Adipocyte (in vitro differentiated cells): ENCODE measurements around the gene POU2AF2.
"Not testable (repeated sequence)": the region's sequence is repeated elsewhere in the genome, so short reads cannot be mapped to it uniquely, and the experiment has no call there.

Source experiments
- DNase-seq: peaks from one replicate; pipeline ENCODE4 v3.0.0-alpha.2; 2015; ENCODE audit warnings: low read depth
- H3K27me3 ChIP-seq: replicated peaks from 2 replicates; pipeline ENCODE4 v1.7.0; 2013; ENCODE audit warnings: mild to moderate bottlenecking, low read length, moderate library complexity; ENCODE audit not compliant: control insufficient read depth, insufficient read depth
- H3K36me3 ChIP-seq: 2 replicates; pipeline ENCODE4 v1.7.0; 2013; ENCODE audit warnings: low read length, mild to moderate bottlenecking, moderate library complexity; ENCODE audit not compliant: control insufficient read depth, insufficient read depth, severe bottlenecking
- H3K4me1 ChIP-seq: 2 replicates; pipeline ENCODE4 v1.7.0; 2013; ENCODE audit warnings: mild to moderate bottlenecking, low read length, moderate library complexity; ENCODE audit not compliant: control insufficient read depth, insufficient read depth
- H3K4me3 ChIP-seq: 2 replicates; pipeline ENCODE4 v1.7.0; 2013; ENCODE audit warnings: mild to moderate bottlenecking, low read length, moderate library complexity
- H3K9ac ChIP-seq: 2 replicates; pipeline ENCODE4 v1.7.0; 2013; ENCODE audit warnings: mild to moderate bottlenecking, low read length, moderate library complexity
- H3K9me3 ChIP-seq: 2 replicates; pipeline ENCODE4 v1.7.0; 2013; ENCODE audit warnings: mild to moderate bottlenecking, low read length, moderate library complexity; ENCODE audit not compliant: control insufficient read depth

The POU2AF2 gene

GRCh38 chr11:111292408-111292807 is 46.9 kb downstream of the POU2AF2 start:
- H3K4me1 ChIP-seq, H3K4me3 ChIP-seq, H3K27me3 ChIP-seq: not testable (repeated sequence)

DNA sequence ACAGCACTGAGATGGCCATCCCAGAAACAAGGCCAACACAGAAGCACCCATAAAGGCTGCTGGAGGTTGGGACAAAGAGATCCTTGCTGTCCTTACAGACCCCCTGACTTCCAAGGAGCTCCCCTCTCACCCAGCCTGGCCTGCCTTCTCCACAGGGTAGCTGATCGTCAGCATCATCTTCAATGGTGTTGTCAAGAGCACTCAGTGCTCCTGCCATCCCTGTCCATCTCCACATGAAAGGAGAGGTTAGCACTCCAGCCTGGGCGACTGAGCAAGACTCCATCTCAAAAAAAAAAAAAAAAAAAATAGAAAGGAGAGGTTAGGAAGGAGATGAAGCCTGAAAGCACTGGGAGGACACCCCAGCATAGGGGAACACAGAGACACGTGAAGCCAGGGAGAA is 50.7 kb downstream of the POU2AF2 start:
- Histone ChIP-seq H3K27me3 (peaks cover 22% of the 10 kb centered on the region), H3K9ac (no peak overlapping the region), H3K9me3 (no peaks in the 10 kb centered on the region), H3K36me3 (no peaks in the 10 kb centered on the region), H3K4me3 (no peak overlapping the region), H3K4me1 (no peaks in the 10 kb centered on the region)
- no peak for DNase-seq

More at GRCh38 chr11:111292408-111292807, 46.9 kb downstream of the POU2AF2 start:
- not testable (repeated sequence) for DNase-seq, H3K36me3 ChIP-seq, H3K9me3 ChIP-seq, H3K9ac ChIP-seq

DNA sequence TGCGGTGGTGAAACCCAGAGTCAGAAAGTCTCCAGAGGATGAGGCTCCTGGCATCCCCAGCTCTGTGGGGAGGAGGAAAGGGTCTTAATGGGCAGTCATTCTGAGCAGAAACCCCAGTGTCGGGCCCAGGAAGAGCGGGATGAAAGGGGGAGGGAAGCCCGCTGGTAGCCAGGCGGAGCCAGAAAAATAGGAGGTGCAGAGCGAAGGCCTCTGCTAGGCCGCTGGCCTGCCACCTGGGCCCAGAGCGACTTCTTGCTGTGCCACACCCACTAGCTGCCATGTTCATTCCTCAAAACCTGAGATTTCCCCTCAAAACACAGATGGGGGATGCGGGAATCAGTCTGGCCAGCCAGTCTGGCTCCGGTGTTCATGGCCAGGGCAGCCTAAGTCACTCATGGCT is 52.2 kb downstream of the POU2AF2 start:
- no peak for DNase-seq
- Histone ChIP-seq H3K4me1 (no peaks in the 10 kb centered on the region), H3K27me3 (peaks cover 30% of the 10 kb centered on the region), H3K4me3 (no peak overlapping the region), H3K36me3 (no peaks in the 10 kb centered on the region), H3K9me3 (no peaks in the 10 kb centered on the region), H3K9ac (no peak overlapping the region)

DNA sequence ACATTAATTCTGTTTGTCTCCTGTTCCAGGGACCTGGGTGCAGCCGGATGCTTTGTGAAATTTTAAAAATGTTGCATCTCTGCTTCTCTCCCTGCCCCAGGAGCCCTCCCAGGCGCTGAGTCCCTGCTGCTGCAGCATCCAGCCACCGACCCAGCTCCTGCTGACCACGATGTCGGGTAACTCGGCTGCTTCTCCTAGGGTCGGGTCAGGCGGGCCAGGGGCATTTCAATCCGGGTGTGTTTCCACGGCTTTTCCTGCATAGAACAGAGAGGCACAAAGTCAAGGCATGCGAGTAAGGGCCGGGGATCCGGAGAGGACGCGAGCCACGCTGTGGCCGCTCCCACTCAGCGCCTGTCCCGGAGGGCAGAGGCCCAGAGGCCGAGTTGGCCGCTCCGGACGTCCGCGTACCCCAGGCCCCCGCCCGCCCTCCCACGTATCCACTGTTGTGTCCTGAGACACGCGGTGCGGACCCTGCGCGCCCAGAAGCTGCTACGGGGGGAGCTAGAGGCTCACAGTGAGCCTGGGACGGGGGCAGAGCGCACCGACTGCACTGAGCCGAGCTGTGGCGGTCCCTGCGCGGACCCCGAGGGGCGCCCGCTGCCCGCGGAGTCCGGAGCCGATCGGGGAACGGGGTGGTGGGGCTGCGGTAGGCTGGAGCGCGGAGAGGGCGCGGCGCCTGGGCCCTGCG is 53.0 kb downstream of the POU2AF2 start, which contains the start of gene POU2AF3:
TSS of gene POU2AF3 (plus strand) at position 134 of the 688 bp plus-strand sequence. CDS start at position 170, 36 bp downstream.
- Histone ChIP-seq H3K27me3 (peaks cover 30% of the 10 kb centered on the region), H3K4me3 (peak within 1 kb of the TSS; percentile 80), H3K9me3 (no peaks in the 10 kb centered on the region), H3K9ac (peak within 1 kb of the TSS; percentile 78), H3K36me3 (no peaks in the 10 kb centered on the region), H3K4me1 (peaks cover 4% of the 10 kb centered on the region)
- no peak for DNase-seq

GRCh38 chr11:111299101-111300026 is 53.8 kb downstream of the POU2AF2 start:
- peak; percentile 80 for DNase-seq
- Histone ChIP-seq H3K4me1 (peaks cover 5% of the 10 kb centered on the region), H3K27me3 (peaks cover 30% of the 10 kb centered on the region), H3K9ac (peak overlapping the region; percentile 78), H3K36me3 (no peaks in the 10 kb centered on the region), H3K9me3 (no peaks in the 10 kb centered on the region), H3K4me3 (peak overlapping the region; percentile 80)

DNA sequence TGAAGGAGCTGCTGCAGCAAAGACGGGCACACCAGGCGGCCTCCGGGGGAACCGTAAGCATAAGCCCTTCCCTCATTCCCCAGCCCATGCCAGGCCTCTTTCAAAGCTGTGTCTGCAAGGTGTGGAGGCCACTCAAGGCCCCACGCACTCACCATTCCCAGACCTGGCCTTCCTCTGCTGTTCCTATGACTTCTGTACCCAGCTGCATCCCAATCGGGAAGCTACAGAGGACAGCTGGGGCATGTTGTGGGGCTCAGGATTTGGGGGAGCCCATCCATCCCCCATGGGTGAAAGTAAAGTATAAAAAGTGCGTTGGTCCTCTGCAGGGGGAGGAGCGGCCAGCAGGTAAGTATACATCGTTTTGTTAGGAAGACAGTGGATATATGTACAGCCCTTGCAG is 55.0 kb downstream of the POU2AF2 start:
- no peaks in the 10 kb centered on the region for H3K36me3 ChIP-seq
- H3K27me3 ChIP-seq = peaks cover 30% of the 10 kb centered on the region
- peaks cover 5% of the 10 kb centered on the region for H3K4me1 ChIP-seq
- no peak overlapping the region for H3K4me3 ChIP-seq
- no peak for DNase-seq
- no peak overlapping the region for H3K9ac ChIP-seq
- H3K9me3 ChIP-seq = no peaks in the 10 kb centered on the region

- Histone ChIP-seq H3K9ac (no peak overlapping the region), H3K27me3 (peaks cover 30% of the 10 kb centered on the region), H3K36me3 (no peaks in the 10 kb centered on the region), H3K4me3 (no peak overlapping the region), H3K4me1 (peaks cover 5% of the 10 kb centered on the region), H3K9me3 (no peaks in the 10 kb centered on the region)
- DNase-seq = no peak
Observed at GRCh38 chr11:111301004-111301841, 55.7 kb downstream of the POU2AF2 start.

GRCh38 chr11:111301842-111302118 is 56.3 kb downstream of the POU2AF2 start:
- Histone ChIP-seq H3K27me3 (peaks cover 30% of the 10 kb centered on the region), H3K4me1 (peaks cover 5% of the 10 kb centered on the region), H3K36me3 (no peaks in the 10 kb centered on the region), H3K9ac (no peak overlapping the region), H3K4me3 (no peak overlapping the region), H3K9me3 (no peaks in the 10 kb centered on the region)
- DNase-seq = no peak

DNA sequence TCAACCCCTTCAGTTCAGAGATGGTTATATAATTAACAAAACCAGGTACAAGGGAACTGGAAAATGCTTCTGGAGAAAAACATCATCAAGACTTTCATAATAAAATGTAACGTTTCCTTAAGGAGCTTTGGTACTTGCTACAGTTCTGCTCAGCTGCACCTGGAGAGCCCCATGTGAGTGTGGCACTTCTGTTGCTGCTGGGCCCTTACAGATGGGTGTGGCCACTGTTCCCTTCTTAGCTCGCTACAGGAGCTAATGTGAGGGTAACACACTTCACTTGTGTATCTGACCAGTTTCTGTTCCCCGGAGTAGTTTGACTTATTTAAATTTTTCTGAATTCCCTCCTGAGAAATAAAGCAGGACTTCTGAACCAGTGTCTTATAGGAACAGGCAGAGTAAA is 56.8 kb downstream of the POU2AF2 start:
- Histone ChIP-seq H3K36me3 (no peaks in the 10 kb centered on the region), H3K4me3 (no peak overlapping the region), H3K9ac (no peak overlapping the region), H3K4me1 (peaks cover 5% of the 10 kb centered on the region), H3K27me3 (peaks cover 33% of the 10 kb centered on the region), H3K9me3 (no peaks in the 10 kb centered on the region)
- DNase-seq = no peak

GRCh38 chr11:111303461-111303860 is 57.9 kb downstream of the POU2AF2 start:
- no peaks in the 10 kb centered on the region for H3K36me3 ChIP-seq
- peak; percentile 31 for DNase-seq
- no peak overlapping the region for H3K9ac ChIP-seq
- H3K9me3 ChIP-seq = no peaks in the 10 kb centered on the region
- H3K4me3 ChIP-seq = no peak overlapping the region
- peaks cover 5% of the 10 kb centered on the region for H3K4me1 ChIP-seq
- H3K27me3 ChIP-seq = peaks cover 37% of the 10 kb centered on the region
